Epithelial cell of proximal tubule (primary cell): Measurements from ENCODE around the gene STX18. TPM values are rescaled to one million over a fixed set of nuclear protein-coding genes. Genes with fewer than 3 reads are reported as not detected.
"Not testable (repeated sequence)": the region's sequence is repeated elsewhere in the genome, so short reads cannot be mapped to it uniquely, and the experiment has no call there.

Source experiments
- DNase-seq: peaks from one replicate; pipeline ENCODE4 v3.0.0-alpha.2; 2011; ENCODE audit warnings: low read depth
- H3K4me3 ChIP-seq: 2 replicates; pipeline ENCODE4 v1.5.1; 2011; ENCODE audit warnings: low read depth, mild to moderate bottlenecking, low read length
- CTCF ChIP-seq: conservative IDR thresholded peaks from 2 replicates; pipeline ENCODE4 v1.5.1; 2012; ENCODE audit warnings: low read depth, mild to moderate bottlenecking, low read length
- total RNA-seq: library from RNA; depleted of rRNA; stranded (reverse); fragments of >200 nt; gene quantifications from 2 replicates; pipeline ENCODE4 v1.2.3, GENCODE V29; 2015

STX18 gene
- total RNA-seq, 1 donor from 2014 or later: 30.0 TPM

GRCh38 chr4:4568806-4569427, 27.1 kb upstream of the STX18 start:
- no peak for DNase-seq
- no peak overlapping the region for H3K4me3 ChIP-seq
- no peak for TF ChIP-seq CTCF

- not testable (repeated sequence) for H3K4me3 ChIP-seq, DNase-seq
These were observed 24.5 kb upstream of the STX18 start for GRCh38 chr4:4566359-4566758.

- DNase-seq: no peak
- TF ChIP-seq CTCF: no peak
- no peak overlapping the region for H3K4me3 ChIP-seq
These were observed 22.7 kb upstream of the STX18 start for GRCh38 chr4:4564522-4564921.

- DNase-seq: no peak
- no peak for TF ChIP-seq CTCF
- H3K4me3 ChIP-seq: no peak overlapping the region
These were observed 18.8 kb upstream of the STX18 start for GRCh38 chr4:4560642-4561041.

- no peak for DNase-seq
- no peak overlapping the region for H3K4me3 ChIP-seq
- TF ChIP-seq CTCF: no peak
These were observed 18.3 kb upstream of the STX18 start for GRCh38 chr4:4560136-4560535.

GRCh38 chr4:4559596-4559995, 17.7 kb upstream of the STX18 start:
- DNase-seq: no peak
- no peak for TF ChIP-seq CTCF
- H3K4me3 ChIP-seq: no peak overlapping the region

- H3K4me3 ChIP-seq: no peak overlapping the region
- no peak for TF ChIP-seq CTCF
- DNase-seq: no peak
These were observed 17.0 kb upstream of the STX18 start for GRCh38 chr4:4558881-4559280.
